ENCODE data around the gene ELF5. TPM values are rescaled to one million over a fixed set of nuclear protein-coding genes. Genes with fewer than 3 reads are reported as not detected.
A peak's percentile ranks its signal among the peaks of the same experiment; 100 is the strongest.

The ELF5 gene
- total RNA-seq, 1 donor from 2014 or later: not detected

GRCh38 chr11:34493468-34493867, 20.1 kb downstream of the ELF5 start:
- DNase-seq (ENCODE audit: low read depth in 2 of 2): no peak

GRCh38 chr11:34492806-34493414, 20.7 kb downstream of the ELF5 start:
- peak; percentile 64 to 76 for DNase-seq (ENCODE audit: low read depth in 2 of 2)

- no peak for DNase-seq (ENCODE audit: low read depth in 2 of 2)
These were observed 23.3 kb downstream of the ELF5 start for GRCh38 chr11:34490304-34490703.

GRCh38 chr11:34488855-34489557, 24.6 kb downstream of the ELF5 start:
- DNase-seq (ENCODE audit: low read depth in 2 of 2): no peak

- no peak for DNase-seq (ENCODE audit: low read depth in 2 of 2)
These were observed 26.2 kb downstream of the ELF5 start for GRCh38 chr11:34487430-34487829.

GRCh38 chr11:34483106-34483874, 30.3 kb downstream of the ELF5 start:
- DNase-seq (ENCODE audit: low read depth in 2 of 2): no peak

GRCh38 chr11:34481307-34481706, 32.3 kb downstream of the ELF5 start:
- no peak for DNase-seq (ENCODE audit: low read depth in 2 of 2)

- no peak for DNase-seq (ENCODE audit: low read depth in 2 of 2)
These were observed 33.3 kb downstream of the ELF5 start for GRCh38 chr11:34480314-34480713.

- DNase-seq (ENCODE audit: low read depth in 2 of 2): no peak
These were observed 34.5 kb downstream of the ELF5 start for GRCh38 chr11:34478845-34479663.

- no peak for DNase-seq (ENCODE audit: low read depth in 2 of 2)
These were observed 36.7 kb downstream of the ELF5 start for GRCh38 chr11:34476849-34477248.

- no peak for DNase-seq (ENCODE audit: low read depth in 2 of 2)
These were observed 37.9 kb downstream of the ELF5 start for GRCh38 chr11:34475656-34476055.

GRCh38 chr11:34473603-34474169, 39.9 kb downstream of the ELF5 start:
- no peak for DNase-seq (ENCODE audit: low read depth in 2 of 2)

GRCh38 chr11:34468209-34468841, 45.3 kb downstream of the ELF5 start:
- peak in 1 of 2 donors; percentile 11 for DNase-seq (ENCODE audit: low read depth in 2 of 2)

GRCh38 chr11:34466802-34467488, 46.6 kb downstream of the ELF5 start:
- no peak for DNase-seq (ENCODE audit: low read depth in 2 of 2)

- no peak for DNase-seq (ENCODE audit: low read depth in 2 of 2)
These were observed 49.0 kb downstream of the ELF5 start for GRCh38 chr11:34464591-34465051.

- DNase-seq (ENCODE audit: low read depth in 2 of 2): no peak
These were observed 52.4 kb downstream of the ELF5 start for GRCh38 chr11:34461215-34461614.

- DNase-seq (ENCODE audit: low read depth in 2 of 2): no peak
These were observed 53.3 kb downstream of the ELF5 start for GRCh38 chr11:34460278-34460677.

- no peak for DNase-seq (ENCODE audit: low read depth in 2 of 2)
These were observed 54.0 kb downstream of the ELF5 start for GRCh38 chr11:34459507-34460162.

- DNase-seq (ENCODE audit: low read depth in 2 of 2): no peak
These were observed 55.1 kb downstream of the ELF5 start for GRCh38 chr11:34458525-34458924.

- no peak for DNase-seq (ENCODE audit: low read depth in 2 of 2)
These were observed 56.0 kb downstream of the ELF5 start for GRCh38 chr11:34457607-34458006.

Measured in lung microvascular endothelial cell (primary cell).